IPS-20b (cell line): ENCODE measurements around the gene LEUTX.

Experiments
- H3K27ac ChIP-seq: one replicate; pipeline ENCODE4 v1.5.1; 2013; ENCODE audit warnings: low read length
- H3K27me3 ChIP-seq: 2 replicates; pipeline ENCODE4 v1.6.1; 2013; ENCODE audit warnings: mild to moderate bottlenecking, low read length, inconsistent platforms; ENCODE audit not compliant: insufficient read depth
- H3K36me3 ChIP-seq: 2 replicates; pipeline ENCODE4 v1.6.1; 2013; ENCODE audit warnings: low read depth, mild to moderate bottlenecking, inconsistent platforms, low read length, moderate library complexity; ENCODE audit not compliant: insufficient read depth
- H3K4me1 ChIP-seq: 2 replicates; pipeline ENCODE4 v1.6.1; 2013; ENCODE audit warnings: mild to moderate bottlenecking, control low read depth, inconsistent platforms, low read length, moderate library complexity; ENCODE audit not compliant: insufficient read depth
- H3K4me3 ChIP-seq: 2 replicates; pipeline ENCODE4 v1.5.1; 2013; ENCODE audit warnings: mild to moderate bottlenecking, low read length, inconsistent platforms
- H3K9ac ChIP-seq: 2 replicates; pipeline ENCODE4 v1.6.1; 2013; ENCODE audit warnings: low read depth, mild to moderate bottlenecking, inconsistent platforms, low read length, moderate library complexity
- H3K9me3 ChIP-seq: 2 replicates; pipeline ENCODE4 v1.6.1; 2013; ENCODE audit warnings: mild to moderate bottlenecking, low read depth, low read length, inconsistent platforms; ENCODE audit not compliant: insufficient read depth

The LEUTX gene

GRCh38 chr19:39778763-39779162 is at the start of gene LEUTX:
TSS of gene LEUTX (plus strand) at chr19:39778854. CDS start at chr19:39778921, 67 bp downstream.
- Histone ChIP-seq H3K9me3 (no peaks in the 10 kb centered on the region), H3K36me3 (no peaks in the 10 kb centered on the region), H3K4me3 (no peak within 1 kb of the TSS), H3K27me3 (no peaks in the 10 kb centered on the region), H3K27ac (no peak within 1 kb of the TSS), H3K9ac (no peak within 1 kb of the TSS), H3K4me1 (no peaks in the 10 kb centered on the region)

- Histone ChIP-seq H3K36me3 (no peaks in the 10 kb centered on the region), H3K27me3 (peaks cover 11% of the 10 kb centered on the region; the same call in 1 of the 2 replicates), H3K4me1 (no peaks in the 10 kb centered on the region), H3K9me3 (no peaks in the 10 kb centered on the region; the same call in 1 of the 2 replicates), H3K4me3 (no peak overlapping the region), H3K27ac (no peak overlapping the region), H3K9ac (no peak overlapping the region)
Measured at GRCh38 chr19:39729594-39729993, 49.1 kb upstream of the LEUTX start.

- Histone ChIP-seq H3K9me3 (no peaks in the 10 kb centered on the region; the same call in 1 of the 2 replicates), H3K9ac (no peak overlapping the region), H3K27ac (no peak overlapping the region), H3K4me3 (no peak overlapping the region), H3K36me3 (no peaks in the 10 kb centered on the region), H3K27me3 (peaks cover 4% of the 10 kb centered on the region; the same call in 1 of the 2 replicates), H3K4me1 (no peaks in the 10 kb centered on the region)
Measured at GRCh38 chr19:39731685-39732084, 47.0 kb upstream of the LEUTX start.

GRCh38 chr19:39733841-39734240 is 44.8 kb upstream of the LEUTX start:
- H3K27me3 ChIP-seq: no peaks in the 10 kb centered on the region; the same call in 1 of the 2 replicates
- H3K4me1 ChIP-seq: no peaks in the 10 kb centered on the region
- H3K9me3 ChIP-seq: no peaks in the 10 kb centered on the region; the same call in 1 of the 2 replicates
- no peak overlapping the region for H3K9ac ChIP-seq
- no peaks in the 10 kb centered on the region for H3K36me3 ChIP-seq
- H3K4me3 ChIP-seq: no peak overlapping the region
- H3K27ac ChIP-seq: no peak overlapping the region

GRCh38 chr19:39735688-39736087 is 43.0 kb upstream of the LEUTX start:
- no peaks in the 10 kb centered on the region for H3K36me3 ChIP-seq
- H3K9me3 ChIP-seq: no peaks in the 10 kb centered on the region; the same call in 1 of the 2 replicates
- H3K9ac ChIP-seq: no peak overlapping the region
- no peaks in the 10 kb centered on the region for H3K4me1 ChIP-seq
- no peak overlapping the region for H3K4me3 ChIP-seq
- no peak overlapping the region for H3K27ac ChIP-seq
- no peaks in the 10 kb centered on the region for H3K27me3 ChIP-seq

GRCh38 chr19:39736088-39736487 is 42.6 kb upstream of the LEUTX start:
- Histone ChIP-seq H3K9me3 (no peaks in the 10 kb centered on the region; the same call in 1 of the 2 replicates), H3K4me3 (no peak overlapping the region), H3K9ac (no peak overlapping the region), H3K27me3 (no peaks in the 10 kb centered on the region), H3K4me1 (no peaks in the 10 kb centered on the region), H3K36me3 (no peaks in the 10 kb centered on the region), H3K27ac (no peak overlapping the region)

- Histone ChIP-seq H3K4me3 (no peak overlapping the region), H3K27ac (no peak overlapping the region), H3K4me1 (no peaks in the 10 kb centered on the region), H3K27me3 (no peaks in the 10 kb centered on the region), H3K9ac (no peak overlapping the region), H3K9me3 (no peaks in the 10 kb centered on the region), H3K36me3 (no peaks in the 10 kb centered on the region)
Measured at GRCh38 chr19:39737351-39737750, 41.3 kb upstream of the LEUTX start.

- Histone ChIP-seq H3K27me3 (no peaks in the 10 kb centered on the region), H3K4me3 (no peak within 1 kb of the TSS), H3K36me3 (no peaks in the 10 kb centered on the region), H3K4me1 (no peaks in the 10 kb centered on the region), H3K9ac (no peak within 1 kb of the TSS), H3K9me3 (no peaks in the 10 kb centered on the region), H3K27ac (no peak within 1 kb of the TSS)
Measured at GRCh38 chr19:39737891-39738290, 40.8 kb upstream of the LEUTX start, which contains the start of gene CLC. TSS of gene CLC (minus strand) at chr19:39738029. CDS start at chr19:39737952, 77 bp downstream.

- Histone ChIP-seq H3K9me3 (no peaks in the 10 kb centered on the region), H3K9ac (no peak overlapping the region), H3K27me3 (no peaks in the 10 kb centered on the region), H3K27ac (no peak overlapping the region), H3K4me1 (no peaks in the 10 kb centered on the region), H3K36me3 (no peaks in the 10 kb centered on the region), H3K4me3 (no peak overlapping the region)
Measured at GRCh38 chr19:39738814-39739213, 39.8 kb upstream of the LEUTX start.

GRCh38 chr19:39740395-39740794 is 38.3 kb upstream of the LEUTX start:
- H3K4me3 ChIP-seq: no peak overlapping the region
- no peak overlapping the region for H3K27ac ChIP-seq
- no peaks in the 10 kb centered on the region for H3K27me3 ChIP-seq
- H3K4me1 ChIP-seq: no peaks in the 10 kb centered on the region
- no peaks in the 10 kb centered on the region for H3K9me3 ChIP-seq
- H3K36me3 ChIP-seq: no peaks in the 10 kb centered on the region
- no peak overlapping the region for H3K9ac ChIP-seq

GRCh38 chr19:39745643-39746042 is 33.0 kb upstream of the LEUTX start:
- no peaks in the 10 kb centered on the region for H3K36me3 ChIP-seq
- H3K27me3 ChIP-seq: peaks cover 5% of the 10 kb centered on the region; the same call in 1 of the 2 replicates

GRCh38 chr19:39746836-39747529 is 31.7 kb upstream of the LEUTX start:
- Histone ChIP-seq H3K4me3 (no peak overlapping the region), H3K9ac (no peak overlapping the region), H3K4me1 (no peaks in the 10 kb centered on the region), H3K9me3 (no peaks in the 10 kb centered on the region), H3K27me3 (peaks cover 8% of the 10 kb centered on the region; the same call in 1 of the 2 replicates), H3K36me3 (no peaks in the 10 kb centered on the region), H3K27ac (no peak overlapping the region)

More at GRCh38 chr19:39745643-39746042, 33.0 kb upstream of the LEUTX start:
- Histone ChIP-seq H3K4me3 (no peak overlapping the region), H3K9me3 (no peaks in the 10 kb centered on the region), H3K4me1 (no peaks in the 10 kb centered on the region), H3K9ac (no peak overlapping the region), H3K27ac (no peak overlapping the region)
